ENCODE data around the gene ATG7.

Gene ATG7

DNA sequence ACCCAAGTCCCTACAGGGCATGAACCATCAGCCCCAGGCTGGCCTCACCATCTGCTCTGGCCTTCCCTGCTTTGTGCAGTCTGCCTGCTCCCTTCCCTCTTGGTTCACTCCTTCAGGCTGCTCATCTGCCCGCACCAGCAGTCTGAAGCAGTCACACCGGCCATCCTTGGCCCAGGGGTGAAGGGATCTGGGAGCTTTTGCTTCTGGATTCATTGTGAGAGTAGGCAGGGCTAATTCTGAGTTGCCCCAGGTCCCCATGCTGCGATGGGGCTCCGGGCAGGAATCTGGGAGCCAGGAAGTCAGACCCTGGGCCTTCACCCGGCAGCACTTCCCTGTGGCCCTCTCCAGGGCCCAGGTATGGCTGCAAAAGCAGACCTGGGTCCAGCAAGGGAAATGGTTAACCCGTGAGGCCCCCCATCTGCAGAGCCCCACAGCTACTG, 271.8 kb downstream of the ATG7 start:
- no peaks in the 10 kb centered on the region for H3K9me3 ChIP-seq (ENCODE audit: severe bottlenecking)
- peak overlapping the region; percentile 72 for H3K27ac ChIP-seq
- no peak overlapping the region for H3K4me3 ChIP-seq (ENCODE audit: low read depth, low read length)
- no peak for TF ChIP-seq CTCF (IDR thresholded peaks at IDR 0.05; ENCODE audit: low read depth, low read length)
- H3K36me3 ChIP-seq: no peaks in the 10 kb centered on the region
- no peaks in the 10 kb centered on the region for H3K27me3 ChIP-seq (ENCODE audit: insufficient read depth, low read depth, severe bottlenecking)
- DNase-seq: no peak

DNA sequence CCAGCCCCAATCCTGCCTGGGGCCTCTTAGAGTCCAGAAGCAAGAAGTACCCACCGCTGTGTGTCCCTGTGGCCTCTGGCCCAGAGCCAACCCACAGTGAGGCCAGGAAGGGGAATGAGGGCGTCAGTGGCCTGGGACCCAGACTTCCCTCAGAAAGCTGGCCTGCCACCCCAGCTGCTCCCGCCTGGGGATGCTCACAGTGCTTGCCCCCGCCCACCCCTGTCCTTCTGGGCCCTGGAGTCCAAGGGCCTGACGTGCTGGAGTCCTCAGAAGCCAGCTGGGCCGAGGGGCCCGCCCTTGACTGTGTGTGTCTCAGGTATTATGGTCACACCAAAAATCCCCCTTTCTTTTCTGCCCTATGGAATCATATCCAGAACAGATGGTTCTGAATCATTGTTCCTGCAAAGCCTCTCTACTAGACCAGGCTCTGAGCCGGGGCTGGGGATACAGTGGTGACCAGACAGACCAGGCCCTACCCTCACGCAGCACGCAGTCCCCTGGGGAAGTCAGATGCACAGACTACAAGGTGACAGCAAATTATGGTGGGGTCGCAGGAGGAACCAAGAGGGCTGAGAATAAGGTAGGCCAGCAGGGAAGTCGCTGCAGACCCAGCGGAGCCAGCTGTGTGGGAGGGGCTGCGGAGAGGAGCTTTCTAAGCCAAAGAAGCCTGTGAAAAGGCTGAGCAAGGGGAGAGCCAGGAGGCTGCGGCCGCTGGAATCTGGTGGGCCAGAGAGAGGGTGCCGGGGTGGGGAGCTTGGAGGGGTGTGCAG, 272.4 kb downstream of the ATG7 start:
- TF ChIP-seq CTCF (IDR thresholded peaks at IDR 0.05; ENCODE audit: low read depth, low read length): 0 out of 2 replicates have a peak, but pooled peaks have one; percentile 7
- H3K27me3 ChIP-seq (ENCODE audit: insufficient read depth, low read depth, severe bottlenecking): no peaks in the 10 kb centered on the region
- no peaks in the 10 kb centered on the region for H3K36me3 ChIP-seq
- peak; percentile 79 for DNase-seq
- no peak overlapping the region for H3K4me3 ChIP-seq (ENCODE audit: low read depth, low read length)
- peak overlapping the region; percentile 72 for H3K27ac ChIP-seq
- no peaks in the 10 kb centered on the region for H3K9me3 ChIP-seq (ENCODE audit: severe bottlenecking)

DNA sequence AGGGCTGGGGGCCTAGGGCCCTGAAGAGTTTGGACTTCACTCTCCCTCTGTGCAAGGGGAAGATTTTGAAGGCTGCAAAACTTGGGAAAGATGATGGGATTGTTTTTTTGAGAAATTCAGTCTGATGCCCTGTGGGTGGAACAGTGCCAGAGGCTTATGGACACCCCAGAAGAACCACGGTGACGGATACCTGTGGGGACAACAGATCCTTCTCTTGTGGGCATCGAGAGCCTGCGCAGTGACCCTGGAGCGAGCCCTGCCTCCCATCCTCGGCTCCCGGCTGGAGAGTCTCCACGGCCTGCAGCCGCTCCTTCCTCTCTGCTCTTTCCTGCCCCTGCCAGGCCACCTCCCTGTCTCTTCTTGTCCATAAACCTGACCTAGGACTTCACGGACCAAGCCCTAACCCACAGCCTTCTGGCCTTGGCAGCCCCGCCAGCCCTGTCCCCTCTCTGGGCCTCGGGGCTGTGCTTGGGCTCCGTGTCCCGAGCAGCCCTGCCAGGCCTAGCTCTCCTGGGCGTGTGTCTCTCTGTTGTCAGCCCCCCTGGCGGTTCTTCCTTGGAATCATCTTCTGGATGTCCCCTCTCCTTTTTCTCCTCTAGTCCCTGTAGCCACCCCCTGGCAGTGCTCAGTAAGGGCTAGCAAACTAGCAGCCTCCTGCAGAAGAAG, 273.1 kb downstream of the ATG7 start:
- peak overlapping the region; percentile 72 for H3K27ac ChIP-seq
- no peak overlapping the region for H3K4me3 ChIP-seq (ENCODE audit: low read depth, low read length)
- no peak for DNase-seq
- no peaks in the 10 kb centered on the region for H3K36me3 ChIP-seq
- H3K9me3 ChIP-seq (ENCODE audit: severe bottlenecking): no peaks in the 10 kb centered on the region
- H3K27me3 ChIP-seq (ENCODE audit: insufficient read depth, low read depth, severe bottlenecking): no peaks in the 10 kb centered on the region
- TF ChIP-seq CTCF (IDR thresholded peaks at IDR 0.05; ENCODE audit: low read depth, low read length): no peak

- Histone ChIP-seq H3K27me3 (ENCODE audit: insufficient read depth, low read depth, severe bottlenecking) (no peaks in the 10 kb centered on the region), H3K36me3 (no peaks in the 10 kb centered on the region), H3K9me3 (ENCODE audit: severe bottlenecking) (no peaks in the 10 kb centered on the region), H3K27ac (0 out of 2 replicates have a peak overlapping the region, but pooled peaks have one; percentile 4), H3K4me3 (ENCODE audit: low read depth, low read length) (no peak overlapping the region)
- DNase-seq: peak; percentile 53
- no peak for TF ChIP-seq CTCF (IDR thresholded peaks at IDR 0.05; ENCODE audit: low read depth, low read length)
Observed at GRCh38 chr3:11546657-11547302, 274.6 kb downstream of the ATG7 start.

- Histone ChIP-seq H3K4me3 (ENCODE audit: low read depth, low read length) (no peak overlapping the region), H3K9me3 (ENCODE audit: severe bottlenecking) (no peaks in the 10 kb centered on the region), H3K36me3 (no peaks in the 10 kb centered on the region; the same call in 1 of the 2 replicates), H3K27ac (no peak overlapping the region), H3K27me3 (ENCODE audit: insufficient read depth, low read depth, severe bottlenecking) (no peaks in the 10 kb centered on the region)
- DNase-seq: no peak
- no peak for TF ChIP-seq CTCF (IDR thresholded peaks at IDR 0.05; ENCODE audit: low read depth, low read length)
Observed at GRCh38 chr3:11547498-11547897, 275.3 kb downstream of the ATG7 start.
